Left ventricle myocardium inferior (tissue), 1 donor: ENCODE data around the gene RUVBL2. TPM values are rescaled to one million over a fixed set of nuclear protein-coding genes. Genes with fewer than 3 reads are reported as not detected.
A peak's percentile ranks its signal among the peaks of the same experiment; 100 is the strongest.

Source experiments
- DNase-seq: peaks from one replicate; pipeline ENCODE4 v3.0.0-alpha.2; 2020
- H3K27ac ChIP-seq: fragments of 200-600 bp; replicated peaks from 2 replicates; pipeline ENCODE4 v1.8.0; 2021
- H3K27me3 ChIP-seq: fragments of 200-600 bp; 2 replicates; pipeline ENCODE4 v1.8.0; 2021; ENCODE audit warnings: low read depth
- H3K36me3 ChIP-seq: fragments of 200-600 bp; 2 replicates; pipeline ENCODE4 v1.8.0; 2021
- H3K4me1 ChIP-seq: fragments of 200-600 bp; 2 replicates; pipeline ENCODE4 v1.8.0; 2021
- H3K4me3 ChIP-seq: fragments of 200-600 bp; 2 replicates; pipeline ENCODE4 v1.8.0; 2021; ENCODE audit warnings: mild to moderate bottlenecking, moderate library complexity
- H3K9me3 ChIP-seq: fragments of 200-600 bp; replicated peaks from 2 replicates; pipeline ENCODE4 v1.8.0; 2021
- CTCF ChIP-seq: fragments of 200-600 bp; IDR thresholded peaks from 2 replicates; pipeline ENCODE4 v1.8.0; 2021; ENCODE audit warnings: antibody characterized with exemption, mild to moderate bottlenecking, borderline replicate concordance
- intact Hi-C: fragments of 100-400 bp; cut with micrococcal nuclease; formaldehyde crosslinking; loops from one replicate; pipeline ENCODE4 v1.11.0; 2022
- long read RNA-seq: library from polyadenylated mRNA; unstranded; transcript quantifications from one replicate; pipeline ENCODE4 v2.0.0, GENCODE V29; 2021
- total RNA-seq: library from RNA; stranded (reverse); fragmentation: NEBNext Ultra II Directional; extraction: Animal tissue kit (Norgen Biotek cat#: 25700); gene quantifications from one replicate; pipeline ENCODE4 v1.2.1, GENCODE V29; 2021
- donor health status: DM: no; HTN: yes; CAD: no; lungs with severe emphysema.

RUVBL2 gene
- total RNA-seq = 44.4 TPM
- long read RNA-seq, transcript RUVBL2-206 (15 exons, 2,009 nt) = major isoform, 86 of 139 reads
- long read RNA-seq, partial matches to known transcripts = 33 of 139 reads
- long read RNA-seq, other reads (novel, unspliced or antisense) = 18 of 139 reads

- intact Hi-C loops = no loop called here
- H3K4me1 ChIP-seq = peaks cover 59% of the 10 kb centered on the region
Measured at GRCh38 chr19:48993175-48994034, at the start of gene RUVBL2, which contains the start of gene GYS1. Gene RUVBL2 (plus strand): TSS chr19:48993887. CDS start chr19:48993912, 25 bp downstream. Gene GYS1 (minus strand): TSS chr19:48993309. CDS start chr19:48993112, 197 bp downstream.

GRCh38 chr19:48945415-48945814 lies 48.3 kb upstream of the RUVBL2 start:
- H3K27me3 ChIP-seq = no peaks in the 10 kb centered on the region
- H3K9me3 ChIP-seq = peaks cover 8% of the 10 kb centered on the region
- H3K4me3 ChIP-seq = no peak overlapping the region
- H3K36me3 ChIP-seq = no peaks in the 10 kb centered on the region
- H3K27ac ChIP-seq = no peak overlapping the region
- DNase-seq = no peak
- no peak for TF ChIP-seq CTCF
- no peaks in the 10 kb centered on the region for H3K4me1 ChIP-seq
- intact Hi-C loops = no loop called here

More at GRCh38 chr19:48993175-48994034, at the start of gene RUVBL2, which contains the start of gene GYS1:
- Histone ChIP-seq H3K9me3 (no peaks in the 10 kb centered on the region), H3K36me3 (peaks cover 10% of the 10 kb centered on the region), H3K4me3 (peak within 1 kb of the TSS; percentile 72), H3K27me3 (no peaks in the 10 kb centered on the region), H3K27ac (peak within 1 kb of the TSS; percentile 91)
- DNase-seq = peak; percentile 100
- TF ChIP-seq CTCF = peak; percentile 99

GRCh38 chr19:48945817-48946216 lies 47.9 kb upstream of the RUVBL2 start:
- no peak for TF ChIP-seq CTCF
- no peak overlapping the region for H3K4me3 ChIP-seq
- intact Hi-C loops = no loop called here
- peaks cover 5% of the 10 kb centered on the region for H3K9me3 ChIP-seq
- H3K36me3 ChIP-seq = no peaks in the 10 kb centered on the region
- DNase-seq = no peak
- H3K27me3 ChIP-seq = no peaks in the 10 kb centered on the region
- H3K4me1 ChIP-seq = no peaks in the 10 kb centered on the region
- H3K27ac ChIP-seq = no peak overlapping the region

GRCh38 chr19:48946463-48947257 lies 47.0 kb upstream of the RUVBL2 start:
- H3K27ac ChIP-seq = no peak overlapping the region
- H3K4me1 ChIP-seq = no peaks in the 10 kb centered on the region
- no peaks in the 10 kb centered on the region for H3K36me3 ChIP-seq
- H3K9me3 ChIP-seq = no peaks in the 10 kb centered on the region
- intact Hi-C loops = no loop called here
- no peak overlapping the region for H3K4me3 ChIP-seq
- DNase-seq = no peak
- H3K27me3 ChIP-seq = no peaks in the 10 kb centered on the region
- no peak for TF ChIP-seq CTCF

- Histone ChIP-seq H3K27me3 (no peaks in the 10 kb centered on the region), H3K4me1 (no peaks in the 10 kb centered on the region), H3K9me3 (no peaks in the 10 kb centered on the region), H3K36me3 (no peaks in the 10 kb centered on the region), H3K4me3 (no peak overlapping the region), H3K27ac (no peak overlapping the region)
- intact Hi-C loops = no loop called here
- TF ChIP-seq CTCF = no peak
- DNase-seq = no peak
Measured at GRCh38 chr19:48947258-48947542, 46.5 kb upstream of the RUVBL2 start.
